ENCODE results near the gene LRRC18.

DNA sequence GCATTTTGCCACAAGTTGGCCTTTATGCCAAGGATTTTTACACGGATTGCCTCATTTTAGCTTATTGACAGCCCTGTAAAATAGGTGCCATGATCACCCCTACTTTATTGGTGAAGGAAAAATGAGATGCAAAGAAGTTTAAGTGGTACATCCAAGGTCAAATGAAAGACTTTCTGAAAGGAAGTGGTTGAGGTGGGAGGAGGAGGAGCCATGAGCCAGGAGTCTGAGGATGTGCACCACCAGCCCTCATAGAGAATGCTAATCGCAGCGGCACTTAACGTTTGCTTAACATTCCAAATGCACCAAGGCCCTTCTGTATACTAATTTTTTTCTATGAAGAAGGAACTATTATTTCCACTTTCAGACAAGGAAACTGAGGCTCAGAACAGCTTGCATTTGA lies 31.0 kb upstream of the LRRC18 start:
- no peak for TF ChIP-seq EZH2 (IDR thresholded peaks at IDR 0.05; ENCODE audit: low read depth)
- TF ChIP-seq, protein P1, sequence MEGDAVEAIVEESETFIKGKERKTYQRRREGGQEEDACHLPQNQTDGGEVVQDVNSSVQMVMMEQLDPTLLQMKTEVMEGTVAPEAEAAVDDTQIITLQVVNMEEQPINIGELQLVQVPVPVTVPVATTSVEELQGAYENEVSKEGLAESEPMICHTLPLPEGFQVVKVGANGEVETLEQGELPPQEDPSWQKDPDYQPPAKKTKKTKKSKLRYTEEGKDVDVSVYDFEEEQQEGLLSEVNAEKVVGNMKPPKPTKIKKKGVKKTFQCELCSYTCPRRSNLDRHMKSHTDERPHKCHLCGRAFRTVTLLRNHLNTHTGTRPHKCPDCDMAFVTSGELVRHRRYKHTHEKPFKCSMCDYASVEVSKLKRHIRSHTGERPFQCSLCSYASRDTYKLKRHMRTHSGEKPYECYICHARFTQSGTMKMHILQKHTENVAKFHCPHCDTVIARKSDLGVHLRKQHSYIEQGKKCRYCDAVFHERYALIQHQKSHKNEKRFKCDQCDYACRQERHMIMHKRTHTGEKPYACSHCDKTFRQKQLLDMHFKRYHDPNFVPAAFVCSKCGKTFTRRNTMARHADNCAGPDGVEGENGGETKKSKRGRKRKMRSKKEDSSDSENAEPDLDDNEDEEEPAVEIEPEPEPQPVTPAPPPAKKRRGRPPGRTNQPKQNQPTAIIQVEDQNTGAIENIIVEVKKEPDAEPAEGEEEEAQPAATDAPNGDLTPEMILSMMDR (conservative IDR thresholded peaks at IDR 0.05): no peak
